HG02763 (cell line): ENCODE results near the gene TTLL5.

ENCODE experiments used
- ATAC-seq: cut with Tn5 transposase; IDR thresholded peaks from one replicate; pipeline ENCODE4 v1.9.1; 2021; ENCODE audit warnings: mild to moderate bottlenecking, moderate library complexity; ENCODE audit not compliant: unreplicated experiment

The TTLL5 gene

DNA sequence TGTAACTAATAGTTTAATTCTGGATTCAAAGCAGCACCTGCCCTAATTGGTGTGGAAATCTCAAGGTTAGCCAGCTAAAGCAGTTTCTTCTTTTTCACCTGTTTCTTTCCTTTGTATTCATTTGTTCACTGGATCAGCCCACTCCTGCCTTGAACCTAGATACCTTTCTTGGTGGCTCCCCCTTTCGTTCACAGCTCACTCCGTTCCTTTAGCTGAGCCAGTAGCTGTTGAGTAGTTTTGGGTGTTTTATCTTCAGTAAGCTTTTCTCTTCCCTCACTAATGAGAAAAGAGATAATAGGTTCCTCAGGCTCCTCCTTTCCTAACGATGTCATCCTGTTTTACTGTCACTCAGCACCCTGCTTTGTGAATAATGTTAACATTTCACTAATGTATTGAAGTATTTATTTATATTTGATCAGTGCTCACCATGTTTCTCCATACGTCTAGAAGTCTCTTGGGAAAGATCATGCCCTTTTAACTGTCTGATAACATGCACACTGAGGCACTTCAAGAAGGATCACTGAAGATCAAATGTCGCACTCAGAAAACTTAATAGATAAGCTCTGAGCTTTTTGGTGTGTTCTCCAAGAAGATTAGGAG is 199.6 kb downstream of the TTLL5 start:
- ATAC-seq: no peak

DNA sequence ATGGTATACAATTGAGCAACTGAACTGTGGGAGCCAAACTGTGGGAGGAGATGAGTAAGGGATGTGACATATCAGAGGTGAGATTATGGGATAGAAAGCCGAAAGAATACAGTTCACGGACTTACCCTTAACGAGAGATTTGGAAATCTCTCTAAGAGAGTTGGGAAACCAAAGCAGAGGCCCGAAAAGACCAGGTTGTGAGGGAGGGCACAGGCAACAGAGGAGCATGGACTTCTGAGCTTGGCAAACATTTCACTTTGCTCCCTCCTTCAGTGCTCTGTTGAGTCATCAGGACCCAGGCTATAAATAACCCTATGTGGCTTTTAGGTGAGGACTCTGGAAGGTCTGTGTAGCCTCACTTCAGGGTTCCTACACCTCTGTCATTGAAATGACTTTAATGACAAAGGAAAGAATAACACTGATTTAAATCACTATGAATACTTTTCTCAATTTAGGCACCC is 200.1 kb downstream of the TTLL5 start:
- no peak for ATAC-seq

DNA sequence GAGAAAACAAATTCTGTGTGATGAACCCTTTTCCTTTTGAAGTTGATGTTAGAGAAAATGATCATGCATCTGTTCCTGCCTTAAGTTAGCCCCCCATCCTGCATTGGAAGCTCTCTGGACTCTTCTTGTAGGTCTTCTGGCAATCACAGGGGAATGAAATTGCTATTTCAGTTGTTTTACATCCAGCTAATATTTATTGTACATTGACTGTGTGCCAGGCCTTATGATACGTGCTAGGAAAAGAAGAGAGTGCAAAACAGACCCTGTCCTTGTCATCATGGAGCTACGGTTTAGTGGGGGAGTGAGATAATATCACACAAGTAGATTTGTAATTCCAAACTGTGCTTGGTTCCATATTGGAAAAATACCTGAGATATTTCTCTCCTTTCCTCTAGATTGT is 202.2 kb downstream of the TTLL5 start:
- no peak for ATAC-seq

DNA sequence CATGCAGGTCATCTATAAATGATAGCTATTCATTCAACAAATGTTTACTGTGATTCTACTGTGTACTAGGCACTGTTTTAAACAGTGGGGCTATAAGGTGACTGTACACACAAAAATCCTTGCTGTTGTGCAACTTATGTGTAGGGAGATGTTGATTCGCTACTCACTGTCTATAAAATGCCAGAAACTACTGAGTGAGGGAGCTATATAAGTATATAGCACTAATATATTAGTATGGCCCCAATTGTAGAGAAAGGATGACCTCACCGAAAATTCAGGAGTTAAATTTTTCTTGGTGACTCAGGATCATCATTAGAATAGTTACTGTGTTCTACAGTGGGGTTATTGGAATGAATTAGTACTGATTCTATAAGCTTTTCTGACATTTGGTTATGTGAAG is 203.3 kb downstream of the TTLL5 start:
- ATAC-seq: no peak

DNA sequence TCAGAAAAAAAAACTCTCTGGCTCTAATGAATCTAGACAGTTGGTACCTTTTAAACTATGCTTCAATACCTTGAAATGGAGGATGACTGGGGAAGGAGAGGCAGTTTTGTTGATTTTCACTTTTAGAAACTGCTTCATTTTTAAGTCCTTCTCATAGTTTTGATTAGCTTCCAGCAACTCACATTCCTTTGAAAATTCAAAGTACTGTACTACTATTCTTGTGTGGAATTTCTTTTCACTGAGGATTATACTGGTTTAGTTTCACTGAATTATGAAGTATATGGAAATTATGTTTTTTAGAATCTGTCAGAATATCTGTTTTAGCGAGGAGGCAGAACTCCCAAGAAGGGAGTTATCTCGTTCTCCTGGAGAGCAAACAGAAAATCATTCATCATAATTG is 204.5 kb downstream of the TTLL5 start:
- no peak for ATAC-seq

DNA sequence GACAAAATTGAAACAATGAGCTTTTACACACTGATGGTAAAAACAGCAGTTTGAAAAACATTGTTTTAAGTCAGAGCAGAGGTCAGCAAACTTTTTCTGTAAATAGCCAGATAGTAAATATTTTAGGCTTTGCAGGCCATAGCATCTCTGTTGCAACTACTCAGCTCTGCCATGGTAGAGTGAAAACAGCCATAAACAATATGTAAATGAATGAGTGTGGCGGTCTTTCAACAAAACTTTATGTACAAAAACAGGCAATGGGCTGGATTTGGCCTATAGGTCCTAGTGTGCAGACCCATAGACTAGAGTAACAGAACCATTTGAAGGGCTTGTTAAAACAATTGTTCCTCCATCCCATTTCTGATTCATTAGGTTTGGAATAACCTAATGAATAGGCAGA is 205.9 kb downstream of the TTLL5 start:
- no peak for ATAC-seq

DNA sequence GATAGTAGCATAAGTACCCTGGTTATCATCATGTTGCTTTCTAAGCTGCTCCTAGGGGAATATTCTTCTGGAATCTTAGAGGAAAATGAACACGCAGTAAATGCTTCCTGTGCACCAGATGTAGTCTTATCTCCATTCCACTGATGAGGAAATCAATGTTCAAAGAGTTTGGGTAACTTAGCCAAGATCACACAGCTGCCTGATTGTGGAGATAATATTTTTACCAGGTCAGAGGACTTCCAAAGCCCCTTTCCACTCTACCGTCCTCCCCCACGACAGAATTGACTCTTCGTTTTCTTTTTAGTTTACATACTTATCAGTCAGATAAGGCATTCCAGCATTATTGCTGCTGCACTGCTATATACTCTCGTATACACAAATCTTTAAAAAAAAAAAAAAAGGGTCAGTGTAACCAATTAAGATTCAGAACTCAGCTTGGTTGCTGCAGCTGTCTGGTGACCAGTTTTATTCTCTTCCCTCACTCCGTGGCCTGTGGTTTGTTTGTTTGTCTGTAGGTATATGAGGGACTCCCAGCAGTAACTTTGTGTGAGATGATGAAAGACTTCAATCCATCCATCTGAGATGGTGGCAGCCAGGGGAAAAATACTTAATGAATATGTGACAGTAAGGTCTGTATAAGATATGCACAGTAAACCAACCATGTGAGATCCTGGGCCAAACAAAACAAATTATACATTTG is 210.3 kb downstream of the TTLL5 start:
- ATAC-seq: no peak

DNA sequence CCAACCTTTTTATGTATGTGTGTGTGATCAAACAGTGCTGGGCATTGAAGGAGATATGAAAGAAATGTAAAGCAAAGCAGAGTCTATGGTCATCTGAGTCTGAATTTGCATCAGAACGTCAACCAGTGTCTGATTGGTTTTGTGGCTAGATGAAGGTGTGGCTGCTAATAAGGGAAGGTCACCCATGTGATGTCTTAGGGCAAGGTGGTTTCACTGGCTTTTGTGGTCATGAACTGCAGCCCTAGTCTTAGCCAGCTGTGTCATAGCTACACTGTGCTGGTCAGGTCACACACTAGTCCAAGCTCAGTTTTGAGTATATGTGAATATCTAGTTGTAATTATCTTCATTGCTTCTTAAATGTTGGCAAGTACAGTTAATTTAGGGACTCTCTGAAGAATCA is 214.9 kb downstream of the TTLL5 start:
- ATAC-seq: peak; percentile 91

DNA sequence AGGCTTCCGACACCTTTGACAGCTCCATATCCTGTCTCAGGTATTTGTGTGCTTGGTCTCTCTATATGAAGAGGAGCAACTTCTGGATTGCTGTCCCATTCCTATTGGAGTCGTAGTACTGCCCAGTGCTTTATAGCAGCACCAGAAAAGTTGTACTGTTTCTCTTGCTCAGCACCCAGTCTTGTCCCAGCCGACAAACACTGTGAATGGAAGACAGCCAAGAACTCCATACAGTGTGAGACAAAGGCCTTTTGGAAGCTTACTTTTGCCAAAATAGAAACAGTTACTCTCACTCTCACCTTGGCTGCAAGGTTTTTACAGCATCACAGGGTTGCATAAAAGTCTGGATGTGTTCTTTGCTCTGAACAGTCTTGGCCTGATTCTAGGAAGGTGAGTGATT is 215.5 kb downstream of the TTLL5 start:
- no peak for ATAC-seq

DNA sequence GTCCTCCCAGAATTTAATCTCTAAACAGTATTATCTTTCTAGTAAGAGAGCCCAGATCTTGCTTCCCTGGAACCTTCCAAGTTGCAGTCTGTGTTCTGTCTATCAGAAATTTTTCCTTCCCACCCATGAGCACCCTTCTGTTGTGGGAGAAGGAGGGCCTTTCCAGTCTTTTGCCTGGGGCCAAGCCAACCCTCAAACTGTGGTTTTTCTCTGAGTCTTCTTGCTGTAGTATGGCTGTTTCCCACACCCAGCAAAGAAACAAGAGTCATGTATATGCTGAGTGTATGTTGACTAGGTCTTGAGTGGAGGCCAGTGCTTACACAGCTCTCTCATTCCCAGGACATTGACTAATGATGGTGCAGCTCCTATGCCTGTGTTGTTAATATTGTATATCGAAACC is 216.2 kb downstream of the TTLL5 start:
- ATAC-seq: no peak

DNA sequence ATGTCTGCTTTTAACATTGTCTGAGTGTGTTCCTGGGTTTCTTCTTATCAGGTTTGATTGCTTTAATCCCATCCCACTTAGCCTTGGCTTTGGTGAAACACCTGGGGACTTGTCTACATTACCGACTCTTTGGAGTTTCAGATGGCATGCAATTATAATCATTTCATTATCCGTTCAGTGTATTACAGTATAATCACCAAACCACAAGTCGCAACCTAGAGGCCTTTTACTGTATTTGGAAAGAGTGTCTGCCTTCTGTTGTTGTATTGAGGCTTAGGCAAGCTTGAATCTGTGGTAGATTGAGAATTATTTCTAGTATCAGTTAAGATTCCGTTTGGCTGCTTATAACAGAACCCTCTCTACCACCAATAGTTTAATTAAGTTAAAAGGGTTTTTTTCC is 216.8 kb downstream of the TTLL5 start:
- ATAC-seq: no peak

DNA sequence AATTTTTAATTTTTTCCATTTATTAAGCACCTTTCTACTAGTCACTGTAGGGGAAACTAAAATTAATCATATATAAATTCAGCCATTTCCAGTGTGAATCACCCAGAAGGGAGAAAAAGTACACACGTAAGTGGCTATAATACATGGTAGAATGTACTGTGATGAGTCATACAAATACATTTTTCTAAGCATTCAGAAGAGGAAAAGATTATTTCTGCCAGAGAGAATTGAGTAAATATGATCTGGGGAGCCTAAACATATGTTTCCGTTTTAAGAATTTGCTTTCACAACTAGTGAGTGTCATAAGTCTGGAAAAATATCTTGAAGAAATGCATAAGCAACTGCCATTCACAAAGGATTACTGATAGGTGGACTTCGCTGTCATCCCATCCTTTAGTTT is 218.0 kb downstream of the TTLL5 start:
- no peak for ATAC-seq

DNA sequence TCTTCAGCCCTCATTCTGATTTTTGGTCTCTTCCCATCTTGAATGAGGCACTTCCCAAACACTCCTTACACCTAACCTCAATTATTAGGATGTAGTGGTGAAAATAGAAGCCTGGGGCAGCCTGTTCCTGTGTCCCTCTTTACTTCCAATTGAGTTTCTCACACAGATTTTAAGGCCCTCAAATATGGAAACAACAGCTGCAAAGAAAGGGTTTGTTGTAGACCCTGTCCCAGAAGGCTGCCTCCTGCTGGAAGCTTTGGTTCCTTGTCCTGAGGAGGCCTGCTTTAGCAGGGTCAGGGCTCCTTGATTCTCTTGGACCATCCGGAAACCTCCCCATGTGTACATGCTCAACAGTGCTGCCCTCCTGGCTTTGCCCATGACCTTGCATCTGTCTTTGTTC is 219.5 kb downstream of the TTLL5 start:
- ATAC-seq: no peak

DNA sequence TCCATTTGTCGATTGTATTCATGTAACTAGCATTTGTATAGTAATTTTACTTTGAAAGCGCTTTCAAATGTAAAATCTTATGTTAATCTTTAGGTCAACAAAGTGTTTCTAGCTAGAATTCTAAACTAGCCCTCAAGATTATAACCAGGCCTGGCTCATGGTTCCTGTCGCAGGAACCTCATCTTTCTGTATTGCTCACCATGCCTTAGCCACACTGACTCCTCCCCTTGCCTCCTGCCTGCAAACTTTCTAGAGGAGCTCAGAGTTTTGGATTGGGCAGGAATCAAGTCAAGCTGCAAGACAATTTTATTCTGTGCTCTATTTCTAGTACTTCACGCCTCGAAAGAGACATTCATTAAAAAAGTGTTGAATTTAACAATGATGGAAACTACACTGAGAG is 220.9 kb downstream of the TTLL5 start:
- no peak for ATAC-seq

DNA sequence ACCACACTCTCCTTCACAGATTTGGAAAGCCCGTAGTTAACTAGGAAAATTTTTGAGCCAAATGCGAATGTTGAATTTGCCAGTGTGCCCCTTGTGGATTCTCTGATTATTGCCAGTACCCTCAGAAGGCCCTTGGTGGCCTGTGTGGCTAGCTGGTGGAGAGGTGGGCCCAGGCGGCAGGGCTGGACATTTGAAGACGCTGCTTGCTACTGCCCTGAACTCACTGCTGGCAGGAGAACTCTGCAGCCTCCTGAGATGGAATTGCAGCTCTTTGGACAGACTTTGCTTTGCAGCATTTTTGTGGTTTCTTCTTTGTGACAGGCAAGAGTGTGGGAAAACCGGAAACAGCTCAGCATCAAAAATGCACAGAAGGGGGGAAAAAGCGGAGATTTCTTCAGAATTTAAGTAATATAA is 223.2 kb downstream of the TTLL5 start:
- ATAC-seq: no peak

DNA sequence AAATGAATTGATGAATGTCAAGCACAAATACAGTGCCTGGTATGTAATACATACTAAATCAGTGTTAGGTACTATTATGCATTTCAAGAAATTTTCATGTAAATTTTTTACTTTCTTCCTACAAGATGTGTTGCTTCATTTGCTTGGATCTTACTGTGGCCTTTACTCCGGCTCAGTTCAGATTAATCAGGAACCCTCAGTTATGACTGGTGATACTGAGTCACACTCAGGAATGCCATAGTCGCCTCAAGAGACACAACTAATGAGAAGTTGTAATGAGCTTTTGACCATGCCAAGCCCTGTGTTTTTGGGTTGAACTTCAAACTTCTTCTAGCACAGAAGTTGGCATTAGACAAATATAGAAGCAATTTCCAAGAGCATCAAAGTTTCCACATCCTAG is 224.8 kb downstream of the TTLL5 start:
- ATAC-seq: no peak

DNA sequence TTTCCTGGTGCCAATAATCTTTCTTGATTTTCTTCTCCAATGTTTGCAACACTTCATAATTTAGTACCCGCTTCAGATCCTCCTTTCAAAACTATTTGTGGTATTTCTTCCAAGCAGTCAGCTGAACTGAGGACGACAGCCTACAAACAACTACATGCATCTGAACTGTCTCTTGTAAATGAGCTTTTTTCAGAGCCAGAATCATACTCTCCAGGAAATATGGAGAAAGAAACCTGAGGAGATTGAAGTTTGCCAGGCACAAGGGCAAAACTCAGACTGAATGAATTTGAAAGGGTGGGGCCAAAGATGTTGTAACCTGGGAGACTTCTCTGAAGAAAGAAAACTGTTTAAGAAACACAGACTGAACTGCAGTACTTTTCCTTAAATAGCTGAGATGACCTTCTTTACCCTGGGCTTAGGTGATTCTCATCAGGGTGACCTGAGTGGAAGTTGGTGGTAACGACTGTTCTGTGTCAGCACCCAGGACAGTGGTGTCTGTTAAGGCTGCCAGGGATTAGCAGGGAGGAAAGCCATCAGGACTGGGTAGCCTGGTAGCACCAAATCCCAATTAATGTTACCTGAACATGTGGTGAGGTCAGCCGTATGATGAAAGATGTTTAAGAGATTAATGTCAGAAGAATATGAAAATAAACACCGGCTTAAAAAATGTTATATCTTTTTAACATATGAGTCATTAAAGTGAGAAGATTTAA is 225.7 kb downstream of the TTLL5 start:
- no peak for ATAC-seq

DNA sequence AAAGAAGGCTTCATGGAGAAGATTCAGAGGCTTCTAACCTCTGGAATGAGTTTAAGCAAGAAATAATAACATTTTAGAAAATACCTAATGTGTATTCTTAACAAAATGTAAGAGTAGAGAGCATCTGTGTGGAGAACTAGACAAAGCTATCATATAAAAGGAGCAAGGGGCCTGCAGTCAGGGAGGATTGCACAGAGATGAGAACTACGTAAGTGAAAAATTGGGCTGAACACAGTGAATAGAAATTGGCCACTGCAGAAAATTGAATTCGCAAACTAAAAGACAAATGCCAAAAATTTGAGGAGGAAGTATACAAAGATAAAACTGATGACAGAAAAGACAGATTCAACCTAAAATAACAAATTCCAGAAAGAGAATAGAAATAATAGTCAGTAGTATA is 227.9 kb downstream of the TTLL5 start:
- no peak for ATAC-seq

DNA sequence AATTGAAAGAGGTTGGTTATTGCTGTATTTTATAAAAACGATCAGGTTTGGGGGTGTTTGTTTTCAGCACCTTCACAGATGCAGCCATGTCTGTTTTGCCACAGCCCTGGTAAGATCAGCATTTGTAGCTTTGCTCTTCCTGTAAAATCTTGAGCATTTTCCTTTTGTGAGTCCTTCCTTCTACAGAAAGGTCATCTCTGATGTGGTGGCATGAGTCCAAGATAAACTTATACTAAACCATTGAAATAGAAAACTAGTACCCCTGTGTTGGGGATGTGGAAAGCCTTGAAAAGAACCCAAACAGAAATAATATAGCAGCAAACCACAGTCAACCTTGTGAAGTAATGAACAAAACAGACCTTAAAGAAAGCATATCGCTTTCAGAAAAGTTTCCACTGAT is 235.3 kb downstream of the TTLL5 start:
- no peak for ATAC-seq

DNA sequence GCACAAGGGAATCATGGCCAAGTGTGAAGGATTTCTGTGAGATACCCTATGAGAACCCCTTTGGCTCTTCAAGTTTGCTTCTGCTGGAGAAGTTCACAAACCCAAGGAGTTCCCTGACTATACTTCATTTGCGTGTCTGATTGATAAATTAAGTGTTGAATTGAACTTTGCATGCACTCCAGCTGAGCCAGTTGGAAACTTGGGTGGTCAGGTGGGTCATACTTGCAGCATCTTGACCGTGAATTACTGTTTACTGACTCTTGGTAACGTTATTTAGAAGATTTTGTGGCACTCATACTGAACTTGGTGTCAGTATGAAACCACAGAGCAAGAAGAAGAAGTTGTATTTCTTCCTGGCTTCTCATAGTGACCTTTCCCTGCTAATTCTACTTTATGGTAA is 243.3 kb downstream of the TTLL5 start:
- ATAC-seq: no peak

DNA sequence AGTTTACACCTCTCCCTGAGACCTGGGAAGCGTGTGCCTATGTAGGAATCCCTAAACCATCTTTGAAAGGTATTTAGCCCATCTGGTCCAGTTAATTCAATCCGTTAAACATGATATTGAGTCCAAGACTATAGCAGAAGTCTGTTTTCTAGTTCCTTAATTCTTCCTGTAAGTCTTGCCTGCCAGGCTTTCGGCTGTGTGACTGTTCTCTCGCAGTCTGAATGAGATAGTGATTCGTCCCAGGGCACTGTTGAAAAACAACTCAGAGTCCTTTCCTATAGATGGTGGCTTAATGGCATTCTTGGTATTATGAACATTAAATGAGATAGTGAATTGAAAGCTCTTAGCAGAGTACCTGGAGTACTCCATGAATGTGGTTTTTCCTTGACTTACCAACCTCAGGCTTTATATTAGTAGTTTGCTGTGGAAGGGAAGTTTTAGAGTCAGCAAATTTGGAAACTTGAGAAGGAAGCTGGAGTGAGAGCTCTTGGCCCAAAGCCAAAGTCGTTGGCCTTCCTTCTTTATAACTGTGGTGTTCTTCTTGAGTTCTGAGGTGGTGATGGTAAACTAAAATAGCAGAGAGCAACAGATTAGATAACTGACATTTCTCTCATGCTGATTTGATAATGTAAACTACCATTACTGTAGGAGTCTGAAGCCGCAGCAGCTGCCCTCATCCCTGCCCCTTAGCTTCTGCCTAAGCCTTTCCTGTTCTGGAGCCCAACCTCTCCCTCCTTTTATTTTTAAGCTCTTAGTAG is 244.3 kb downstream of the TTLL5 start:
- no peak for ATAC-seq

DNA sequence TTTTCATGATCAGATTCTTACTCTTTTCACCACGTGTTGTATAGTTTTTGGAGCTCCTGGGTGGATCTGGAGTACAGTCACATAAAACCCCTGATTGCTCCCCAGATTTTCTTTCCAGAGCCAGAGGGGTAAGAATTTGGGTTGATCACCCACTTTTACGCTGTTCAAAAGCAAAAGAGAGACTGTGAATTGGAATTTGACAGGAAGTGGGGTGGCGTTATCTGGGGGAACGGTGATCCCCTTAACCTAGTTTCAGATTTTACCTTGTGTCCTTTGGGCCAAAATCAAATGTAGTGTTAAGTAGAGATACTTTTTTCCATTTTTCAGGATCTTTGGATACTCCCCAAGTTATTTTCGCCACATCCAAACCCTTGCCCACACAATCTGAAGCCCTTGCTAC is 245.2 kb downstream of the TTLL5 start:
- no peak for ATAC-seq
